Activated T-helper 1 cell treated with anti-CD3 and anti-CD28 coated beads, Interleukin-12 subunit alpha, Interleukin-12 subunit beta, Interleukin-2, Interleukin-4 antibody, amounts not matched to agents 30 ng/mL and 10 ng/mL and 1 ng/mL, durations not matched to agents 14 hours and 24 hours and 36 hours (primary cell): ENCODE measurements around the gene AQP1. TPM values are rescaled to one million over a fixed set of nuclear protein-coding genes. Genes with fewer than 3 reads are reported as not detected.
A peak's percentile ranks its signal among the peaks of the same experiment; 100 is the strongest.

Experiments
- DNase-seq: peaks from one replicate; pipeline ENCODE4 v3.0.0; 2021; ENCODE audit warnings: low spot score
- H3K27ac Mint-ChIP-seq: one replicate; pipeline ENCODE4 v1.8.0; 2021; ENCODE audit warnings: mild to moderate bottlenecking, mixed read lengths
- H3K27me3 Mint-ChIP-seq: one replicate; pipeline ENCODE4 v1.8.0; 2022; ENCODE audit warnings: mild to moderate bottlenecking, moderate library complexity, mixed read lengths; ENCODE audit not compliant: insufficient read depth
- H3K36me3 Mint-ChIP-seq: one replicate; pipeline ENCODE4 v1.8.0; 2021; ENCODE audit warnings: low read depth, mixed read lengths
- H3K4me1 Mint-ChIP-seq: one replicate; pipeline ENCODE4 v1.8.0; 2021; ENCODE audit warnings: low read depth, mixed read lengths
- H3K4me3 Mint-ChIP-seq: one replicate; pipeline ENCODE4 v1.8.0; 2021; ENCODE audit warnings: mild to moderate bottlenecking, moderate library complexity, mixed read lengths
- H3K9me3 Mint-ChIP-seq: one replicate; pipeline ENCODE4 v1.8.0; 2021; ENCODE audit warnings: mixed read lengths
- intact Hi-C: fragments of 100-400 bp; cut with micrococcal nuclease; formaldehyde crosslinking; loops from one replicate; pipeline ENCODE4 v1.15.1; 2024
- total RNA-seq: library from RNA; stranded (reverse); gene quantifications from 2 replicates; pipeline ENCODE4 v1.2.3, GENCODE V29; 2022

AQP1 gene
- total RNA-seq, 1 donor from 2014 or later: 0.13 TPM

DNA sequence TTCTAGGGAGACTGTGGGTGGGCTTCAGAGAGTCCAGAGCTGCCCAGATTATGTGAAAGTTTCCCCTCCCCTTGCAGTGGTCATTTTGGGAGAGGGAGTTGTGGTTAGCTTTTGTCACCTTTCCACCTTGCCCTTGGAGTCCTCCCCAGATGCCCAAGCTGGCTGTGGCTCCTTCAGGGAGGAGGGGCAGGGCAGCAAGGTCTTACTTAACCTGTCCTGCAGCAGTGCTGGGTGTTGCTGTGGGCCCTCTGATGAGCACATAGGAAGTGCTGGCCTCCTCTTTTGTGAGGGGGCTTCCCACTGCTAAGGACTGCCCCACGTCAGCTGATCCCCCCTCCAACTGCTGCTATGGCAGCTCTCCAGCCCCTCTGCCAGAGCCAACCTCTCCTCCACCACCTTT lies 17.6 kb upstream of the AQP1 start:
- no peak for DNase-seq
- Mint-ChIP-seq H3K27me3 (no peaks in the 10 kb centered on the region), H3K9me3 (no peaks in the 10 kb centered on the region), H3K27ac (no peak overlapping the region), H3K4me3 (no peak overlapping the region), H3K36me3 (no peaks in the 10 kb centered on the region), H3K4me1 (no peaks in the 10 kb centered on the region)
- intact Hi-C loops: no loop called here

GRCh38 chr7:30894866-30895605 lies 16.6 kb upstream of the AQP1 start:
- Mint-ChIP-seq H3K27me3 (no peaks in the 10 kb centered on the region), H3K9me3 (no peaks in the 10 kb centered on the region), H3K4me1 (no peaks in the 10 kb centered on the region), H3K27ac (no peak overlapping the region), H3K36me3 (no peaks in the 10 kb centered on the region), H3K4me3 (no peak overlapping the region)
- intact Hi-C loops: no loop called here
- no peak for DNase-seq

DNA sequence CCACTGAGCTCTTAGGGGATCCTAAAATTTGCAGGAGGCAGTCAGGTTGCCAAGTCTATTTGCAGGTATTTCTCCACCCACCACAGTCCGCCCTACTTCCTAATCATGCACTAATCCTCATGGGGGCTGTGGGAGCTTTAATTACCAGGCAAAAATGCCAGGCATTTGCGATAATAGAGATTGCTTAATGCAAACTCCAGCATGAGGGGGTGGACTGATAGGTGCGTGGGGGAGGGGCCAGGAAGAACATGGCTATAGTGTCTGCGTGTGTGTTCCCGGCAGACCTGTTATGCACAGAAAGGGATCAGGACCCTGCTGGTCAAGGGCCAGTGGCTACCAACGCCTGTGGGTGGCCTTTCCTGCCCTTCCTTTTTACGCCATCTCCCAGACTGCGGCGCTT lies 15.6 kb upstream of the AQP1 start:
- H3K4me1 Mint-ChIP-seq: no peaks in the 10 kb centered on the region
- no peaks in the 10 kb centered on the region for H3K9me3 Mint-ChIP-seq
- no peak overlapping the region for H3K27ac Mint-ChIP-seq
- H3K27me3 Mint-ChIP-seq: no peaks in the 10 kb centered on the region
- no peak for DNase-seq
- no peaks in the 10 kb centered on the region for H3K36me3 Mint-ChIP-seq
- H3K4me3 Mint-ChIP-seq: no peak overlapping the region
- intact Hi-C loops: no loop called here

DNA sequence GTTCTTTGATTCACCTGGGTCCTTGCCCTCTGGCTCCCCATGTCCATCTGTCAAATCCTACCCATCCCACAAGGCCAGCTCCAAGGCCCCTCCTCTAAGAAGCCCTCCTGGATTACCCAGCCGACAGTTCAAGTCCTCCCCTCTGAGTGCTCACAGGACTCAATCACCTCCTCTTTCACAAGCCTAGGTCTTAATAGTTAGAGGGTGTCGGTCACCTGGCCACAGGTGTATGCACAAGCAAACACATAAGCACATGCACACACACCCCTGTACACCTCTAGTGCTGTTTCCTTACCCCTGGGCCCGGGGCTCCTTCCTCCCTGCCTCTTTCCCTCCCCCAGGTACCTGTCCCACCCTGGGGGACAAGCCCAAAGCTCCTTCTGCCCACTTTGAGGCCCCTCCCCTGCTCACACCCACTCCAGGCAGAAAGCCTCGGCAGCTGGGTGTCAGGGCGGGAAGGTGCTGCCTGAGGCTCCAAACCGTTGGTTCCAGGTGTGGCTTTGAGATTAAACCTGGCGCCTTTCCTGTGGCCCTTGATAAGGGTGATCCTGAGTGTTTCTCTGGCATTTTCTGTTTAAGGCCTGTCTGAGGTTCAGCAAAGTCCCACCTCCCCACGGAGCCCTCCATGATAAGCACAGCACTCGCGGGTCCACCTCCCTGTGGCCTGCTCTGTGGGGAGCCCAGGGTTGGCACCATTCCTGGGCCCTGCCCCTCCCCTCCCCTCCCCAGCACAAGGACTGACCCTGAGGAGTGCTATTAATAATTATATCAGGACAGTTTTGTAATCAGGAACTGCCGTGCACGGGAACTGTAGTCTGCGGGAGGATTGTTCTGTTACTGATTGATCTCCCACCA lies 14.6 kb upstream of the AQP1 start:
- Mint-ChIP-seq H3K9me3 (no peaks in the 10 kb centered on the region), H3K4me3 (no peak overlapping the region), H3K27me3 (no peaks in the 10 kb centered on the region), H3K36me3 (no peaks in the 10 kb centered on the region), H3K4me1 (no peaks in the 10 kb centered on the region), H3K27ac (no peak overlapping the region)
- intact Hi-C loops: no loop called here
- no peak for DNase-seq

- Mint-ChIP-seq H3K4me1 (no peaks in the 10 kb centered on the region), H3K9me3 (no peaks in the 10 kb centered on the region), H3K27ac (no peak overlapping the region), H3K27me3 (no peaks in the 10 kb centered on the region), H3K36me3 (no peaks in the 10 kb centered on the region), H3K4me3 (no peak overlapping the region)
- no peak for DNase-seq
- intact Hi-C loops: no loop called here
Measured at GRCh38 chr7:30897770-30898169, 13.9 kb upstream of the AQP1 start.

- Mint-ChIP-seq H3K4me3 (no peak overlapping the region), H3K27ac (no peak overlapping the region), H3K36me3 (no peaks in the 10 kb centered on the region), H3K4me1 (no peaks in the 10 kb centered on the region), H3K27me3 (no peaks in the 10 kb centered on the region), H3K9me3 (no peaks in the 10 kb centered on the region)
- intact Hi-C loops: no loop called here
- no peak for DNase-seq
Measured at GRCh38 chr7:30898411-30898810, 13.2 kb upstream of the AQP1 start.

GRCh38 chr7:30899066-30899465 lies 12.6 kb upstream of the AQP1 start:
- no peaks in the 10 kb centered on the region for H3K27me3 Mint-ChIP-seq
- intact Hi-C loops: no loop called here
- DNase-seq: no peak
- H3K27ac Mint-ChIP-seq: no peak overlapping the region
- H3K4me1 Mint-ChIP-seq: no peaks in the 10 kb centered on the region
- H3K9me3 Mint-ChIP-seq: no peaks in the 10 kb centered on the region
- H3K36me3 Mint-ChIP-seq: no peaks in the 10 kb centered on the region
- H3K4me3 Mint-ChIP-seq: no peak overlapping the region

DNA sequence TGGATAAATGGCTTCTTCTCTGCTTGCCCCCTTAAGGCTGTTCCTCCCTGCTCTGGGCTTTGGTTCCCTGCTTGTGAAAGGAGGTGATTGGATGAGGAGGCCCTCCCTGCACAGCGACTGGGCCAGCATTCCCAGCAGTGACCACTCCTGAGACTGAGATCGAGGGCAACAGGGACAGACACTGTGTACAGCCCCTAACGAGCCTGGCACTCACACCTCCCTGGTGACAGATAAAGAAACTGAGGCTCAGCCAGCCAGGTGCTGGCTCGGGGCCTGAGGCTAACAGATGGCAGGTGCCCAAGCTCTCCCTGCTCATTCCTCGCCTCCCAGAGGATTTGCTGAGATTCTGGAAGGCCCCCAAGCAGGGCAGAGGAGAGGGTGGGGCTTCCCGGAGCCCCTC lies 12.0 kb upstream of the AQP1 start:
- no peaks in the 10 kb centered on the region for H3K4me1 Mint-ChIP-seq
- H3K27me3 Mint-ChIP-seq: no peaks in the 10 kb centered on the region
- no peaks in the 10 kb centered on the region for H3K36me3 Mint-ChIP-seq
- H3K9me3 Mint-ChIP-seq: no peaks in the 10 kb centered on the region
- H3K27ac Mint-ChIP-seq: no peak overlapping the region
- intact Hi-C loops: no loop called here
- DNase-seq: no peak
- H3K4me3 Mint-ChIP-seq: no peak overlapping the region

- intact Hi-C loops: no loop called here
Measured at GRCh38 chr7:30900053-30900452, 11.6 kb upstream of the AQP1 start.

DNA sequence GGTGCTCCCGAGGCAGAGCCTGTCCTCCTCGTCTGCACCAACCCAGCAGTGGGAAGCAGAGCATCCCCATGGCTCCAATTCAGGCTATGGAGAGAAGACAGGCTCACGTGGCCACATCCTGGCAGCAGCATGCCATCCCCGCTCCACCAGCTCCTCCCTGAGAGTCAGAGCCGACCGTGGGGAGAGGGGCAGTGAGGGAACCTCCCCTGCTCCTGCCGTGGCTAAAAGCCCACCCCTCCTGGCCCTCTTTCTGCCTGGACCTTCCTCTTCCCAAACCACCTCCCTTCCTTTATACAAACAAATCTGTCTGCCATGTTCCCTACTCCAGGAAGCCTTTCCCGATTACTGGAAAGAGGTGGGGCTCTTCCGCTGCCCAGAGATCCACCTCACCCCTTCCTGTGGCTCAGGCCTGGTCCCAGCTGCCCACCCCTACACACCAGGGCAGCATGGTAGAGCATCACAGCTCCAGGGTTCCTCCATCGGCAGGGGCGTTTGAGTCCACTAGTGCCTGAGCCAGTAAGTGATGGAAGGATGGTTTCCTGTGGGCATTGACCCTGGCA lies 10.8 kb upstream of the AQP1 start:
- Mint-ChIP-seq H3K9me3 (no peaks in the 10 kb centered on the region), H3K36me3 (no peaks in the 10 kb centered on the region), H3K27me3 (no peaks in the 10 kb centered on the region), H3K27ac (no peak overlapping the region), H3K4me3 (no peak overlapping the region), H3K4me1 (no peaks in the 10 kb centered on the region)
- DNase-seq: no peak
- intact Hi-C loops: no loop called here

More at GRCh38 chr7:30900053-30900452, 11.6 kb upstream of the AQP1 start:
- Mint-ChIP-seq H3K4me1 (no peaks in the 10 kb centered on the region), H3K4me3 (no peak overlapping the region), H3K27ac (no peak overlapping the region), H3K9me3 (no peaks in the 10 kb centered on the region), H3K27me3 (no peaks in the 10 kb centered on the region), H3K36me3 (no peaks in the 10 kb centered on the region)
- DNase-seq: no peak

DNA sequence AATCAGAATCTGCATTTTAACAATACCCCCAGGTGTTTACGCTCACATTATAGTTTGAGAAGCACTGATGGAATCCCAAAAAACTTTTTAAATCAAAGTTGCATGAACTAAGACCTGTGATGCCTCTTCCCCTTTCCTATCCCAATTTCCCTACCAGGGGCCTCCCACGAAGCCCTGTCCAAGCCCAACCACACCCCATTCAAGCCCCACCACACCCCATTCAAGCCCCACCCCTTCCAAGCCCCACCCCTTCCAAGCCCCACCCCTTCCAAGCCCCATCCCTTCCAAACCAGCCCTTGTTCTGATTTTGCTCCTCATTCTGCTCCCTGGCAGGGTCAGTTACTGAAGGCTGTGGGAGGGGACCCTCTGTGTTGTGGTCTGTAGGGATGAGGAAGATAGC lies 9.8 kb upstream of the AQP1 start:
- H3K9me3 Mint-ChIP-seq: no peaks in the 10 kb centered on the region

DNA sequence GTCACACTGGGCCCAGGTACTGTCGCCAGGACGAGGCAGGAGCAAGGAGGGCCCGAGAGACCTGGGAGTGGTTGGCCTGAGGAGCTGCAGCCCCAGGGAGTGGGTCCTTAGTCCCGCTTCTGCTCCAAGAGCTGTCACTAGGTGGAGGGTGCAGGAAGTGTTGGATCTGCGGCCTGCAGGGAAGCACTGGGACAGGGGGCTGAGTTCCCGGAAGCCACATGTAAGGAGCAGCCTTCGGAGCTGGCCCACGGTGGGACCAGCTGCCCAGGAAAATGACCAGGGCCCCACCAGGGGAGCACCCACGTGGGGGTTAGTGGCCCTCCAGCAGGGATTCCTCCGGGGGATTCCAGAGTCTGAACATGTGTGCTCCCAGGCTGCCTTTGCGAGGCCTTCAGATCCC lies 9.2 kb upstream of the AQP1 start:
- H3K36me3 Mint-ChIP-seq: no peaks in the 10 kb centered on the region
- no peak overlapping the region for H3K4me3 Mint-ChIP-seq
- no peak overlapping the region for H3K27ac Mint-ChIP-seq
- intact Hi-C loops: no loop called here
- no peaks in the 10 kb centered on the region for H3K27me3 Mint-ChIP-seq
- no peak for DNase-seq
- H3K9me3 Mint-ChIP-seq: no peaks in the 10 kb centered on the region
- H3K4me1 Mint-ChIP-seq: no peaks in the 10 kb centered on the region

More for the DNA sequence above, 9.8 kb upstream of the AQP1 start:
- intact Hi-C loops: no loop called here
- Mint-ChIP-seq H3K4me1 (no peaks in the 10 kb centered on the region), H3K36me3 (no peaks in the 10 kb centered on the region), H3K27me3 (no peaks in the 10 kb centered on the region), H3K4me3 (no peak overlapping the region), H3K27ac (no peak overlapping the region)
- DNase-seq: no peak

DNA sequence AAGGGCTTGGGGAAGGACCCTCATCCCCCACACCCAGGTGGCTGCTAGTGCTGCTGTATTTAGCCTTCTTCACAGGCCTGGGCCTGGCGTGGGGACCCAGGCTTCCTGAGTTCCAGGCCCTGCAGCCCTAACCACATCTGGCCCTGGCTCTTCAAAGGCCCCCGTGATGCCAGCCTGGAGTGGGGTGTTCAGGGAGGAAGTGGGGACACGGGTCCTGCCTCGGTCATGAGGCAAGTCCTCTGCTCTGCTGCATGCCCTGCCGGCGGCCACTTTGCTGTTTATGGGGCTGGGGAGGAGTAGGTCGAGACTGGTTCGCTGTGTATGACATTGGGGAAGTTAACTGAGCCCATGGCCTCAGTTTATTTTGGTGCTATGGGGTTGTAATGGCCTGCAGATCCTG lies 8.5 kb upstream of the AQP1 start:
- intact Hi-C loops: no loop called here

More for the DNA sequence above, 8.5 kb upstream of the AQP1 start:
- DNase-seq: peak; percentile 1
- no peaks in the 10 kb centered on the region for H3K4me1 Mint-ChIP-seq
- no peak overlapping the region for H3K27ac Mint-ChIP-seq
- H3K27me3 Mint-ChIP-seq: no peaks in the 10 kb centered on the region
- no peaks in the 10 kb centered on the region for H3K9me3 Mint-ChIP-seq
- H3K4me3 Mint-ChIP-seq: no peak overlapping the region
- H3K36me3 Mint-ChIP-seq: no peaks in the 10 kb centered on the region
